ENCODE data around the gene ADGRG2. TPM values are rescaled to one million over a fixed set of nuclear protein-coding genes. Genes with fewer than 3 reads are reported as not detected.

The ADGRG2 gene
- total and polyA plus RNA-seq, 2 of the 13 experiments (the other 11 are each of a cell fraction or from before 2014, with no cell fraction given) = not detected

- no peak for TF ChIP-seq THRA (CRISPR knock-in tag; IDR thresholded peaks at IDR 0.05; ENCODE audit: borderline replicate concordance)
- no peak for TF ChIP-seq STAT6 (CRISPR knock-in tag; IDR thresholded peaks at IDR 0.05; ENCODE audit: borderline replicate concordance)
- TF ChIP-seq KDM4B (CRISPR knock-in tag; IDR thresholded peaks at IDR 0.05) = no peak
- TF ChIP-seq ZNF737 (CRISPR knock-in tag; IDR thresholded peaks at IDR 0.05; ENCODE audit: borderline replicate concordance) = no peak
- TF ChIP-seq ZNF18 (CRISPR knock-in tag; IDR thresholded peaks at IDR 0.05; ENCODE audit: insufficient replicate concordance) = peak; percentile 62
- TF ChIP-seq ZKSCAN5 (CRISPR knock-in tag; IDR thresholded peaks at IDR 0.05) = no peak
- TF ChIP-seq NR2F6 (IDR thresholded peaks at IDR 0.05) = no peak
- 0 out of 2 replicates have a peak, but pooled peaks have one; percentile 13 for TF ChIP-seq NR2F6 (CRISPR knock-in tag; IDR thresholded peaks at IDR 0.05)
- peak; percentile 65 for TF ChIP-seq ARID5B (CRISPR knock-in tag; IDR thresholded peaks at IDR 0.05)
- TF ChIP-seq HNF1B (CRISPR knock-in tag; IDR thresholded peaks at IDR 0.05) = no peak
- no peak for TF ChIP-seq PRDM15 (CRISPR knock-in tag; IDR thresholded peaks at IDR 0.05)
- TF ChIP-seq BORCS8-MEF2B (CRISPR knock-in tag; IDR thresholded peaks at IDR 0.05) = no peak
- no peak for TF ChIP-seq ATAD3A (CRISPR knock-in tag; IDR thresholded peaks at IDR 0.05)
Measured at GRCh38 chrX:19070555-19070994, 51.7 kb downstream of the ADGRG2 start (continued).

All from HepG2 (cell line).